ENCODE measurements around the gene MCRS1.

MCRS1 gene

GRCh38 chr12:49540229-49541139, 27.5 kb downstream of the MCRS1 start (continued):
- peak; percentile 24; the same call in 1 of the 2 replicates for TF ChIP-seq GLIS1 (tag by site-specific recombination; IDR thresholded peaks at IDR 0.05)
- no peak for TF ChIP-seq ZNF324 (tag by site-specific recombination; IDR thresholded peaks at IDR 0.05)
- TF ChIP-seq, protein P1, sequence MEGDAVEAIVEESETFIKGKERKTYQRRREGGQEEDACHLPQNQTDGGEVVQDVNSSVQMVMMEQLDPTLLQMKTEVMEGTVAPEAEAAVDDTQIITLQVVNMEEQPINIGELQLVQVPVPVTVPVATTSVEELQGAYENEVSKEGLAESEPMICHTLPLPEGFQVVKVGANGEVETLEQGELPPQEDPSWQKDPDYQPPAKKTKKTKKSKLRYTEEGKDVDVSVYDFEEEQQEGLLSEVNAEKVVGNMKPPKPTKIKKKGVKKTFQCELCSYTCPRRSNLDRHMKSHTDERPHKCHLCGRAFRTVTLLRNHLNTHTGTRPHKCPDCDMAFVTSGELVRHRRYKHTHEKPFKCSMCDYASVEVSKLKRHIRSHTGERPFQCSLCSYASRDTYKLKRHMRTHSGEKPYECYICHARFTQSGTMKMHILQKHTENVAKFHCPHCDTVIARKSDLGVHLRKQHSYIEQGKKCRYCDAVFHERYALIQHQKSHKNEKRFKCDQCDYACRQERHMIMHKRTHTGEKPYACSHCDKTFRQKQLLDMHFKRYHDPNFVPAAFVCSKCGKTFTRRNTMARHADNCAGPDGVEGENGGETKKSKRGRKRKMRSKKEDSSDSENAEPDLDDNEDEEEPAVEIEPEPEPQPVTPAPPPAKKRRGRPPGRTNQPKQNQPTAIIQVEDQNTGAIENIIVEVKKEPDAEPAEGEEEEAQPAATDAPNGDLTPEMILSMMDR (tag by site-specific recombination; IDR thresholded peaks at IDR 0.05) = no peak
- 0 out of 2 replicates have a peak, but pooled peaks have one; percentile 28 for TF ChIP-seq PRDM10 (tag by site-specific recombination; IDR thresholded peaks at IDR 0.05)
- TF ChIP-seq ZNF768 (tag by site-specific recombination; IDR thresholded peaks at IDR 0.05) = no peak
- TF ChIP-seq ZNF221 (tag by site-specific recombination; IDR thresholded peaks at IDR 0.05; ENCODE audit: borderline replicate concordance) = no peak
- no peak for TF ChIP-seq REPIN1 (tag by site-specific recombination; IDR thresholded peaks at IDR 0.05; ENCODE audit: low read depth)
- TF ChIP-seq ZNF214 (tag by site-specific recombination; IDR thresholded peaks at IDR 0.05; ENCODE audit: borderline replicate concordance) = no peak
- TF ChIP-seq ZBTB6 (tag by site-specific recombination; IDR thresholded peaks at IDR 0.05) = no peak
- 0 out of 2 replicates have a peak, but pooled peaks have one; percentile 8 for TF ChIP-seq ZNF423 (tag by site-specific recombination; IDR thresholded peaks at IDR 0.05)
- peak; percentile 67 for TF ChIP-seq SCRT2 (tag by site-specific recombination; IDR thresholded peaks at IDR 0.05)
- peak; percentile 37; the same call in 1 of the 2 replicates for TF ChIP-seq ZNF629 (tag by site-specific recombination; IDR thresholded peaks at IDR 0.05)
- TF ChIP-seq ZNF311 (tag by site-specific recombination; IDR thresholded peaks at IDR 0.05; ENCODE audit: borderline replicate concordance) = no peak
- TF ChIP-seq ZNF548 (tag by site-specific recombination; IDR thresholded peaks at IDR 0.05) = no peak
- peak; percentile 90 for TF ChIP-seq ZNF449 (tag by site-specific recombination; IDR thresholded peaks at IDR 0.05)
- no peak for TF ChIP-seq ZNF426 (tag by site-specific recombination; IDR thresholded peaks at IDR 0.05)
- no peak for TF ChIP-seq ZNF555 (tag by site-specific recombination; conservative IDR thresholded peaks at IDR 0.05)
- no peak for TF ChIP-seq TSHZ1 (tag by site-specific recombination; IDR thresholded peaks at IDR 0.05; ENCODE audit: borderline replicate concordance)
- peak; percentile 66; the same call in 1 of the 2 replicates for TF ChIP-seq SCRT1 (tag by site-specific recombination; IDR thresholded peaks at IDR 0.05; ENCODE audit: borderline replicate concordance)
- TF ChIP-seq KLF1 (tag by site-specific recombination; IDR thresholded peaks at IDR 0.05) = 0 out of 2 replicates have a peak, but pooled peaks have one; percentile 40
- TF ChIP-seq ZBTB8A (tag by site-specific recombination; IDR thresholded peaks at IDR 0.05) = 0 out of 2 replicates have a peak, but pooled peaks have one; percentile 16
